Measurements from ENCODE around the gene KRT72. TPM values are rescaled to one million over a fixed set of nuclear protein-coding genes. Genes with fewer than 3 reads are reported as not detected.

The KRT72 gene
- not detected in 2 replicates for total RNA-seq

DNA sequence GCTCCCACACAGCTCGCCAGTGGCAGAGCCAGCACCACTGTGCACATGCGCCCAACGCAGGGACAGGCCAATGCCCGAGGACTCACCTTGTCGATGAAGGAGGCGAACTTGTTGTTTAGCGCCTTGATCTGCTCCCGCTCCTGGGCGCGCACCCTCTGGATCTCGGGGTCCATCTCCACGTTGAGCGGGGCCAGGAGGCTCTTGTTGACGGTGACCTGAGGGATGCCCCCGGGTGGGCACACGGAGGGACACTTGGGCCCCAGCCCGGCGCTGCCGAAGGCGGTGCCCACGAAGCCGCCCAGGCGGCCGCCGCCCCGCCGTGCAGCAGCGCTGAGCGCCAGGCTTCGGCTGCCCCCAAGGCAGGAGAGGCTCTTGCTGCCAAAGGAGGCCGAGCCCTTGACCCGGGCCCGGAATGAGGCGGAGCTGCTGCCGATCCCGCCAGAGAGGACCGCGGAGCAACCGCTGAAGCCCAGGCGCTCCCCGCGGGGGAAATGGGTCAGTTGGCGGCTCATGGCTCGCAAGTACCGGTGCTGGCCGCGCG is at the start of gene KRT72:
TSS of gene KRT72 (minus strand) at position 523 of the 541 bp plus-strand sequence. CDS start at position 512, 11 bp downstream.

DNA sequence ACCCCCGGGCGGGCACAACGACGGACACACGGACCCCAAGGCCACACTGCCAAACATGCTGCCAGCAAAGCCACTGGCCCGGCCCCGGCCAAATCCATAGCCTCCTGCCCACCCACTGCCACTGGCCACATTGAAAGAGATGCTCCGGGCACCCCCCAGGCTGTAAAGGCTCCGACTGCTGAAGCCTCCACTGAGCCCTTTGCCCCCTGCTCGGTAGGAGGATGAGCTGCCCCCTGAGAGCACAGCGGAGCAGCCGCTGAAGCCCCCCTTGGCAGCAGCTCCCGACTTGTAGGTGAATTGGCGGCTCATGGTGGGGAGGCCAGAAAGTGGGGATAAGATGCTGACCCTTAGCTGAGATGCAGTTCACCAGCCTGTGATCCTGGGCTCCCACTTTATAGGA is 17.0 kb upstream of the KRT72 start, which contains the start of gene KRT73:
TSS of gene KRT73 (minus strand) at position 344 of the 400 bp plus-strand sequence. CDS start at position 309, 35 bp downstream.

DNA sequence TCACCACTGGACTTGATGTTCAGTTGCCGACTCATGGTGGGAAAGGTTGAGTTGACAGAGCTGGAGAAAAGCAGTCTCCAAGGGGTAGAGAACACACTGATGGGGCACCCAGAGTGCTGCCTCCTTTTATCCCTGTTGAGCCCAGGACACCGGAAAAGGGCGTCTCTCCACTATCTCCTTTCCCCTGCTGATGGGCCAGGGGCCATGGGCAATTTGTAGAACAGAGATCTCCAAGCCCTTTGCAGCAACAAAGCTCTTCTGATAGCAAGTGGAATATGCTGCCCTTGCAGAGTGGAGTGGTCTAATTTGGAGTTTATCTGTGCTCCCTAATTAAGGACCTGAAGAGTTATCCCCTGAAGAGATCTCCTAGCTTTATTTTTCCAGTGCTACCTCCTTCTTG is 27.5 kb downstream of the KRT72 start, which contains the start of gene KRT74:
TSS of gene KRT74 (minus strand) at position 101 of the 400 bp plus-strand sequence. CDS start at position 35, 66 bp downstream.

DNA sequence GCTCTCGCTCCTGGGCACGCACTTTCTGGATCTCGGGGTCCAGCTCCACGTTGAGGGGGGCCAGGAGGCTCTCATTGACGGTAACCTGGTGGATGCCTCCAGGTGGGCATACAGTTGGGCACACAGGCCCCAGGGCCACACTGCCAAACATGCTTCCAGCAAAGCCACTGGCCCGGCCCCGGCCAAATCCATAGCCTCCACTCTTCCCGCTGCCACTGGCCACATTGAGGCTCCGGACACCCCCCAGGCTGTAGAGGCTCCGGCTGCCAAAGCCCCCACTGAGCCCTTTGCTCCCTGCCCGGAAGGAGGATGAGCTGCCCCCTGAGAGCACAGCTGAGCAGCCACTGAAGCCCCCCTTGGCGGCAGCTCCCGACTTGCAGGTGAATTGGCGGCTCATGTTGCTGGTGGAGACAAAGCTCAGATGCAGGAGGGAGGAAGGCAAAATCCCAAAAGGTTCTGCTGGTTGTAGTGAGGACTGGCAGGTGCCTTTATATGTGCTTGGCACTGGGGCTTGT is 48.5 kb downstream of the KRT72 start, which contains the start of gene KRT71:
TSS of gene KRT71 (minus strand) at position 465 of the 515 bp plus-strand sequence. CDS start at position 397, 68 bp downstream.

Other genes with a start within 250 kb of the KRT72 start
- gene KRT85, start 234.0 kb downstream of the KRT72 start, total RNA-seq: not detected in 2 replicates
- not detected in 2 replicates for gene KRT84, start 215.8 kb downstream of the KRT72 start, total RNA-seq
- not detected in 2 replicates for gene KRT82, start 195.1 kb downstream of the KRT72 start, total RNA-seq
- not detected in 2 replicates for gene KRT75, start 167.1 kb downstream of the KRT72 start, total RNA-seq
- gene KRT6B, start 149.3 kb downstream of the KRT72 start, total RNA-seq: under 0.01 TPM in 1 of 2 replicates, not detected in the other
- gene KRT6C, start 127.7 kb downstream of the KRT72 start, total RNA-seq: not detected in 2 replicates
- 0.27 and 0.56 TPM in 2 replicates for gene KRT6A, start 108.2 kb downstream of the KRT72 start, total RNA-seq
- gene KRT5, start 81.1 kb downstream of the KRT72 start, total RNA-seq: 0.18 and 0.28 TPM in 2 replicates
- gene KRT71, start 48.3 kb downstream of the KRT72 start, total RNA-seq: not detected in 2 replicates
- not detected in 2 replicates for gene KRT74, start 27.6 kb downstream of the KRT72 start, total RNA-seq
- not detected in 2 replicates for gene KRT73, start 17.1 kb upstream of the KRT72 start, total RNA-seq
- gene KRT2, start 50.7 kb upstream of the KRT72 start, total RNA-seq: not detected in 2 replicates
- not detected in 2 replicates for gene KRT1, start 78.9 kb upstream of the KRT72 start, total RNA-seq
- gene KRT77, start 102.1 kb upstream of the KRT72 start, total RNA-seq: not detected in 2 replicates
- gene KRT76, start 175.9 kb upstream of the KRT72 start, total RNA-seq: not detected in 2 replicates
- gene KRT3, start 194.7 kb upstream of the KRT72 start, total RNA-seq: not detected in 2 replicates
- gene KRT4, start 212.7 kb upstream of the KRT72 start, total RNA-seq: not detected in 2 replicates
- gene KRT79, start 232.8 kb upstream of the KRT72 start, total RNA-seq: 0.28 TPM in 1 of 2 replicates, not detected in the other
- not detected in 2 replicates for gene KRT78, start 247.5 kb upstream of the KRT72 start, total RNA-seq

Data from endothelial cell of coronary artery (primary cell).